GM19238 (cell line): ENCODE data around the gene MINDY3.
"Not testable (repeated sequence)": the region's sequence is repeated elsewhere in the genome, so short reads cannot be mapped to it uniquely, and the experiment has no call there.

Experiments
- DNase-seq: peaks from one replicate; pipeline ENCODE4 v3.0.0; 2011; ENCODE audit warnings: low spot score; ENCODE audit not compliant: insufficient read length

Gene MINDY3

DNA sequence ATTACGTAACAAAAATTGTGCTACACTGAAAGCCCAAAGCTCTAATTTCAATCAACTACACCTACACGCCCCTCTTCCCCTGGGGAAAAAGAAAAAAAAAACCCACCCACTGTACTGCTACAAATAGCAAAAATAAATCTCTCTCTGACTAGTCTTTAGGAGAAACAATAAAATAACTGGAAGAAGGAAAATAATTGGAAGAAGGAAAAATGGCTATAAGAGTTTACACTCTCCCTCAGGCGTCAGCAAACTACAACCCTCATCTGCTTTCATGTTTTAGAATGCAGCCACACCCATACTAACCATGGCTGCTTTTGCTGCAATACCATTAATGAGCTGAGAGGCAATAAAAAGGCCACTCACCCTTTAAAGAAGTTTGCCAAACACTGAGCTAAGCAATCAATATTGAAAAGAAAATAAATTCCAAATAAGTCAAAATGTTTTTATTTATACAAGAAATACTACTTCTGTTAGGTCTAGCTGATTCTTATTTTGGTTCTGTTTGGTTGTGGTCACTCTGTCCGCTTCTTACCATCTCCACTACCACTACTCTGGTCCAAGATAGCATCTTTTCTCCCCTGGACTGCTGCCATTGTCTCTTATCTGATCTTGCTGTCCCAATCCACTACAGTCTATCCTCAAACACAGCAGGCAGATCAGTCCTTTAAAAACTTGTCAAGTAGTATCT, 3.8 kb downstream of the MINDY3 start:
- DNase-seq, result no peak

DNA sequence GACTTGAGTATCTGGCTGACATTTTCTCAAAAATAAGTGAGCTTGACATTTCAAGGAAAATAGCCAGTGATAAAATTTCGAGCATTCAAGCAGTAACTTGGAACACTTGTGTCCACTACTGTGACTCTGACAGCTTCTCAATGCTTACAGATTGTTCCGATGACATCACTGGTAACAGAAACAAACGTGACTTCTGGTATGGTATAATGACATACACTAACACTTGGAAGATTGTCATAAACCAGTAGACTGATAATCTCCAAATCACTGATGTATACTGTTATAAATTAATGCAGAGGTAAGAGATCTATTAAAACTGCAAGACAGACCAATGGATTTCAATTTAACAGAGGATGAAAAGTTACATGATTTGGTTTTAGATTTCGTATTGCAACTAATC, 6.5 kb downstream of the MINDY3 start:
- DNase-seq, result no peak

DNA sequence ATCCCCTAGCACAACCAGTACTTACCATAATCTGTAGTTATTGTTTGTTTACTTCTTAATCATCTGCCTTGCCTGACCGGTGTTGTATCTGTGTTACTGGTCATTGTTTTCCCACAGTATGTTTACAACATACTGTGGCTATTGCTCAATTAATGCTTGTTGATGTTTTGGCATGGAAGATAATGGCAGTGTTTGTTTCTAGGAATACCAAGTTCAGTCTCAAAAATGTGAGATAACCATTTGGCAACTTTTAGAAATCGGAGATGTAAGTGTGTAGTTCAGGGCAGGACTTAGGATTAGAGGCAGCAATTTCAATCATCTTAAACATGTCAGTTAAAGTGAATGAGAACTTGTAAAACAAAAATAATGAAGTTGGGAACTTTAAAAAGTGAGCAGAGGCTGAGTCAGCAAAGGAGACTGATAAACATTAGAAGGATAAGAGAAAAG, 8.2 kb downstream of the MINDY3 start:
- no peak for DNase-seq

DNA sequence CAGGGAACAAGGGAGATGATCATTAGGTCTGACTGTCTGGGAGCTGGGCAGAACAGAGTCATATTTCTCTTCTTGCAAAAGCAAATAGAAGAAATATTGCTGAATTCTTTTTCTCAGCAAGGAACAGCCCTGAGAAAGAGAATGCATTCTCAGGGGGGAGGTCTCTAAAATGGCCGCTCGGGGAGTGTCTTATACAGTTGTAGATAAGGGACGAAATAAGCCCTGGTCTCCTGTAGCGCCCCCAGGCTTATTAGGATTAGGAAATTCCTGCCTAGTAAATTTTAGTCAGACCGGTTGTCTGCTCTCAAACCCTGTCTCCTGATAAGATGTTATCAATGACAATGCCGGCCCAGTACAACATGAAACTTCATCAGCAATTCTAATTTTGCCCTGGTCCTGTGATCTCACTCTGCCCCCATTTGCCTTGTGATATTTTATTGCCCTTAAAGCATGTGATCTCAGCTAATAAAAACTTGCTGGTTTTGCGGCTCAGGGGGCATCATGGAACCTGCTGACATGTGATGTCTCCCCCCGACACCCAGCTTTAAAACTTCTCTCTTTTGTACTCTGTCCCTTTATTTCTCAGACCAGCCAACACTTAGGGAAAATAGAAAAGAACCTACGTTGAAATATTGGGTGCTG, 9.8 kb downstream of the MINDY3 start:
- DNase-seq, result not testable (repeated sequence)

DNA sequence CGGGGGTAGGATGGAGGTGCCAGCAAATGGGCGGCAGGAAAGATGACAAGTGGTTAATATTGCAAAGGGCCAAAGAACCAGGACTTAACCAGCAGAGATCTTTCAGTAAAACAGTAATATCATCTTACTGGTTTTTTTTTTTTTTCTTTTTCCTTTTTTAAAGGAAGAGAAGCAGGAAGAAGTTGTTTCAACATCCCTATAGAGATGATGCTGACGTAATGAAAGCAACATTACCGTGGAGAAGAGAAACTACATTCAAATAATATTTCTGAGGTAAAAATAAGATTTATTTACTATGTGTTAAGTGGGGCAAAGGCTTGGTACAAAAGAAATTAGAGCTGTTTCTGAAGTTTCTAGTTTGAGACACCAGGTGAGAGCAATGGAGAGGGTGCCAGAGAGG, 11.0 kb downstream of the MINDY3 start:
- no peak for DNase-seq

DNA sequence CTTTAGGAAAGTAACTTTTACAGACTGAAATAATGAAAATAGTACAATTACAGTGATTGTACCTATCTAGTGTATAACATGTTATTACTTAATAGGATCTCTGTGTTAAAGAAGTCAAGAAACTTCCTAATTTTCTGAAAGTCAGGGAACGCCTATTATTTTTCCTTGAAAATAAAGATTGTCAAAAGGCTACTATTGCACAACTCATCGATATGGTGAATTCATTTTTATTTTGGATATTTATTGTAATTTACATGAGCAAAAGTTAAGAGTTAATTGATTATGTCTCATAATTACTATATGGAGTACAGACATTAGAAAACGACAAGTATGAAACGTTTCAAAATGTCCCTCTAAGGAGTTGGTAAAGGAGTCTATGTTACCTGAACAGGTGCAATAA, 12.8 kb downstream of the MINDY3 start:
- no peak for DNase-seq

DNA sequence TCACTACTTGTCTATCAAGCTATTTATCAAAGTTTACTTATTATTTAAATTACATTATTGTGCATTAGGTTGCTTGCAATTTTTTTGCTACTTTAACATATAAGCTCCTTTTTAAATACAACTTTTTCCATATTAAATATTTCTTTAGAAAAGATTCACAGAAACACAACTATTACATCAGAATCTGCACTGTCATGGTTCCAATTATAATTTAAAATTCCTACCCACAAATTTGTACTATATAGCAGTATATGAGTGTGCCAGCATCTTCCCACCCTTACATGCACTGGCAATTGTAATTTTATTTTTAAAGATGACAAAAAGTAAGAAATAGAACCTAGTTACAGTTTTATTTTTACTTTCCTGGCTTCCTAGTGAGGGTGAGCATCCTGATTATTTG, 15.8 kb downstream of the MINDY3 start:
- no peak for DNase-seq

DNA sequence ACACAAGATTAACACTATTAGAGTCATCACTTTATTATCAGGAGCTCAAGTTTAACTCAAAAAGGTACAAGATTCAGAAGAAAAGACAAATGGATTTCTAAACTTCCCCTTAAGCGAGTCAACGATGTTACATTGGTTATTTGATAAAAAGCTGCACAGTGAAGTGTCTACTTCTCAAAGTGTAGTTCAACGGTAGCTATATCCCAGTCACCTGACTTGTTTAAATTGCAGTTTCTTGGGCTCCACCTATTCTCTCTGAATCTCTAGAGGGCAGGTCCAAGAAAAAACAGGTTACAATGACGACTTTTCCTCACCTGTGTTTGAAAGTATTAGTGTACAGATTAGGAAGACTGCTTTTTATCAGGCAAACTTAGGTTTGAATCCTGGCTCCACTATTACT, 16.6 kb downstream of the MINDY3 start:
- DNase-seq, result no peak

DNA sequence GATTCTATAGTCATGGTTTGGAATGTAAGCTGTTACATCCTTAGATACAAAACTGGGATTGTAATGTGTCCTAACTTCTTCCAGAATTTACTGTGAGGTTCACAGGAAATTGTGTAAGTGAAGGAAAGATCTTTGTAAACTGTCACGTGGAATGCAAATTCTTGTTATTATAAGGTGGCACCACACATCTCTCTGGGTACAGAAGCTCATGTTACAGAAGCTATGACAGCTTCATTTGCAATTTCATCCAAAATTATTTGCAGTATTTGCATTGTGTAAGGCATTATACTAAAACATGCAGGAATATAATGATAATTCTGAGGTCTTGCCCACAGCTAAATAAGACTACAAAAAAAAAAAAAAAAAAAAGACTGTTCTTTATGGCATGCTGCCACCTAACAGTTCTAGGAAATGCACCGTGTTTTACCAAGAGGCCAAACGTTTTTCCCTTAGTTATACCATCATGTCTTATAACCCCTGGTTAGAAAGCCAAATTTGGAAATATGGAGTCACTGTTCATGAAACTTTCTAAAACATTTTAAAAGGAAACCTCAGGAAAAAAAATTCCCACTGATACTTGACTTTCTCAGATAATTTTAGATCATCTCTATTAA, 17.6 kb downstream of the MINDY3 start:
- no peak for DNase-seq

DNA sequence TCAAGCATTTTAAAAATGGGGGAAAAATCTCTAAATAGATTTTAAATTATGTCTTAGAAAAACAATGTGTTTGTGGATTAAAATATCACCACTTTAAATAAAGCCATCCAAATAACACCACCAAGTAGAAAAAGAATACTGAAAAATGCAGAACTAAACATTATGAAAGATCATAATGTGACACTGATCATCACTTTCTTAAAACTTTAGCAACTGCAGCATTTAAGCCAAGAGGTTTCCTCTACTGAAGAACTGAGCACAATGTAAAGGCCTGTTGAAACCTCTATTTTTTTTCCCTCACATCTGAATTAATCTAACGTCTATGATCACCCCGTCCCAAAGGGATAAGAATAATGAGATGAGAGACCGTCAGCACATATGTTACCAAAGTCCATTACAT, 18.6 kb downstream of the MINDY3 start:
- DNase-seq, result no peak

DNA sequence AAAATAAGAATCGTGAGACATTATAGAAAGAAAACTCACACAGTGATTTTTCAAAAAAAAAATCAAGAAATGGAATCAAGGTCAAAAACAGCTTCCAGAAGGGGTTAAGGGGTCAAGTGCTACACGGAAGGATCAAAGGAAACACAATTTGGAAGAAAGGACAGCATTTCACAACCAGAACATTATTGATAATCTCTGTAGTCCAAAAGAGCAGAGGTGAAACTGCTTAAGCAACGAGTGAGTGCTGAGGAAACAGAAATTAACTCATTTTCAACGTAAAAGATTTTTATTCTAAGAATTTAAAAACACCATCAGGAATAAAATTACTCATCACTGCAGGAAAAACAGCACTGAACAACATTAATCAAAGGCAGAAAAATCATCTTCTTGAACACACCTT, 23.5 kb downstream of the MINDY3 start:
- no peak for DNase-seq

DNA sequence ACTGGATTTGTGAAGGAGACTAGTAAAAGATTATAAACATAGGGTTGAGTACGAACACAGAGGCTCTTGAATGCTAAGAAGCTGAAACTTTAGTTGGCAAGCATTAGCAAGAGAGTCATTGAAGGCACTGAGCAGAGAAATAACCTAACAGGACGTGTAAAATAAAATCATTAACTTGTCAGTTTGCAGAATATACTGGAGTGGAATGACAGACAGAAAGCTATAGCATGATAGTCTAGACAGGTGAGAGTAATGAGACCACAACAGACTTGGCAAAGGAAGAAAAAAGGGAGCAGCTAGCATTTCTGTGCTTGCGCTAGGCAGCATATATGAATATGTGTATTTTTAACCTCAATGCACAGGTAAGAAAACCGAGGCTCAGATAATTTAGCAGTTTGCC, 30.8 kb downstream of the MINDY3 start:
- no peak for DNase-seq

DNA sequence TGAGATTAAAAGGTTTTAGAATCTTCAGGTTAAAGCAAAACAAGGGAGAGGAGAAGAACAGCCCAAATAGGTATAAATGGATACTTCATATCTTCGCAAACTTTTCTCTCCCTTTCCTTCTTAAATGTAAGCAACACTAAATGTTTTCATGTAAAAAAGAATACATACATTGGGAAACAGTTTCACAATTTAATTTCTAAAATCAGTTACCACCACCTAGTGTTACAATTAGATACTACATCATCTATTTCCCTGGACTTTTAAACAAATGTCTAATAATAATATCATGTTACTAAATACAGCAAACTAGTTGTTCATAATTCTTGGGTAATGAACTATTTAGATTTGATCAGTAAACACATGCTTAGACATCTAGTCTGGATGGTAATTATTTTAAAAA, 35.8 kb downstream of the MINDY3 start:
- no peak for DNase-seq

DNA sequence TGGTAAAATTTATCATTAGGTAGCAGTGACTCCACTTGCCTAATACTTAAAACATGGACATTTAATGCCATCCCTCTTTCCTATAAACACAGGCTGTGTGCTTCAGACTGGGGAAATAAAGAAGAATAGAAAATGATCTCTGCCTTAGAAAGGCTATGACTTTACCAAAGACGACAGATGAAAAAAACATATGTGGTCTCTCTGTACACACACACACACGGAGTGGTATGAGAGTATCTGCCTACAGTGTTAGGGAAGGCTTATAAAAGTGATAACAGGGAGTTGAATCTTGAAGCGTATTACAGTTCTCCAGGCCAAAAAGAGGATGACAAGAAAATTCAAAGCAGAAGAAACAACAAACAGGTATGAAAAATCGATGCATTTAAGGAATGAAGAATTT, 38.2 kb downstream of the MINDY3 start:
- no peak for DNase-seq

DNA sequence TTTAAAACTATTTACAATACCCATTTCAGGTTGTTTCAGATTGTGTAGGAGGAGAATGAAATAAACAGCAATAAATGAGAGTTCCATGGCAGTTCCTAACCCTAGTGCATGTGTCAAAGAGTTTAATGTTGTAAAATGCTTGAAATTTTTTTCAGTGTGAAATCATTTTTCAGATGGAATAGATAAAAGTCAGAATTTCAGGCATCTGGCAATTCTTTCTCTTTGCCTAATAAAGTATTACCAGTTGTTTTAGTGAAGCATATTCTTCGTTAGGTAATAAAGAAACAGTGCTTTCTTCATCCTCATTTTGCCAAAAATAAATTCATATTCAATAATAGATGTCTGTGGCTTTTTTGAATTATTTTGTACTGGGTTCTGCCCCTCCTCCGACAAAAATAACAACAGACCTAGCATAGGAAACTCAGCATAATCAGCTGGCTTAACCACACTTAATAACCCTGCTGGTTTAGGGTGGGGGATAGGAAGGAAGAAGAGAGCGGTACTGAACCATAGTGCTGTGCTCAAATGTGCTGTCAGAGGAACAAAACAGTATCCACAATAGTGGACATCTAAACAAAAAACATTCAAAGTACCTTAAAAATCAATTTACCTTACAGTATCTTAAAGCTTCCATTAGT, 39.1 kb downstream of the MINDY3 start:
- no peak for DNase-seq

DNA sequence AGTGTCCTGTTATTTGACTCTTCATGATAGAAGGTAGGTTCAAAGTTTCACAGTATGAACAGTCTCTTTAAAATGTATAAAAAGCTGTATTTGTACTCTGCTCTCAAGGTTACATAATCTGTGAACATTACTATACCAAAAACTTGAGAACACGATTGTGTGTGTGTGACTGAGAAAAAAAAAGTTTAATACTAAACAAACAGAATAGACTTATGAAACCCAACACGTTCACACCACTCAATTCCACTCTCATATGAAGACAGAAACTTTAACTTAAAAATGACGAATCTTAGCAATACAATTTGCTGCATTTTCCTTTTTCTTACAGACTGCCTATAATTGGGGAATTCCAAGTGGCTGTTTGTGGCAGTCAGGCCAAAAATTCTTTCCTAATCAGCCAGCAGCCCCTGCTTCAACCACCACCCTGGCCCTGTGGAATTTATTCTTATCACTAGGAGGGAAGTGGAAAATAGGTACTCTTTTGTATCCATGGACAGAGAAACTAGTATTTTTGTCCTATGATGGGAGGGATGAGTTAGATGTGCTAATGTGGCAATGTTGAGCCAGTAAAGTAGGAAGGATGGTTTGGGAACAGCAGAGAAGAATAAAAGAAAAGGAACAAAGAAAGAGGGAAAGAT, 42.8 kb downstream of the MINDY3 start:
- no peak for DNase-seq

DNA sequence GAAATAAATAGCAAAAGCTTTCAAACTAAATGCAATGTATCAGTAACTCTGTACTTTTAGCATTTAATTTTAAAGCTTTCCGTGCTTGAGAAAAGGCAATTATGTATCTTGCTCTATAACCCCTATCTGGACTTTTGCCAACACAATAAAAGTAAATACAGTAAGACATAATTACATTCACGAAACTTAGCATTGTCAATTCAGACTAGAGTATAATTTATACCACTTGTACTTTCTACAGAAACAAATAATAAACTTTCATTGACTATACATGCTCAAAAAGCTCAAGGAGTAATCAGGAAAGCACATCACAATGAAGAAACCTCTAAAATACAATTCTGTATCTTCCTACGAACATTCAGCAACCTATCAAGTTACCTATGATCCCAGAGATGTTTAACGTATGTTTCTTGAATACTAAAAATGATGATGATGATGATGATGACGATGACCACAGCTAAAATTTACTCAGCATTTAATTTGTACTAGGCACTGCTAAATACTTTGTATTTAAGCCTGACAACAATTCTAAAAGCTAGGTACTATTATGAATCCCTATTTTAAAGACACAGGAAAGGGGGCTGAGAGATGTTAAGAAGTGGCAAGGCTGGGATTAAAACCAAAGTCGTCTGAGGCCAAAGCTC, 44.9 kb downstream of the MINDY3 start:
- DNase-seq, result no peak

DNA sequence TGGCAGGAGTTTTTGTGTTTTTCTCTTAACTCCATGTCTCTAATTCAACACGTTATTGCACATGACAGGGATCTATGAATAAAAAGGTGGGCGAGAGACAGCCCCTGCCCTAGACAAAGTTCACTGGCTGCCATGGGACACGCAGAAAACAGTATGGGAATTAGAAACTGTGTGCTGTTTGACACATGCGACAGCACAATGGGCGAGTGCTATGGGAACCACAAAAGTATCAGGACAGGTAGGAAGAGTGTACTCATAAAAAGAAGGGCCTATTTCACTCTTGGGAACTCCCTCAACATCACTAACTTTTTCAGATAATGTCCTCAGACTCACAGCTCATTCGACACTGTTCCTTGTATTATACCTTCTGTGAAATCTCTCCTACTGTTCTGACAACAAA, 45.7 kb downstream of the MINDY3 start:
- no peak for DNase-seq

DNA sequence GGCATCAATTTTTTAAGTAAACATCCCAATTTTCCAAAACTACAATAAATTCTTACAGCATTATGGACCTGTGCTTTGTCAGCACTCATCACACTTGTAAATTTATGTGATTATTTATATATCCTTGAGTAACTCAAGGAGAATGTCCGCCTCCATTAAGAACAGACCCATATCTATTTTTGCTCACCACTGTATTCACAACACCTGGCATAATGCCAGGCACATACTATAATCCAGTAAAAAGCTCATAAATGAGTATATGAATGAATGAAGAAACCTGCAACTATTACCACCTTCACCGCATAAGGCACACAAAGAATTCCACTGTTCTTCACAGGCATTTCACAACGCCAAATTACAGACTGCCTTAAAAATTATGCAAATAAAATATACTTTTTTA, 46.9 kb downstream of the MINDY3 start:
- DNase-seq, result no peak

DNA sequence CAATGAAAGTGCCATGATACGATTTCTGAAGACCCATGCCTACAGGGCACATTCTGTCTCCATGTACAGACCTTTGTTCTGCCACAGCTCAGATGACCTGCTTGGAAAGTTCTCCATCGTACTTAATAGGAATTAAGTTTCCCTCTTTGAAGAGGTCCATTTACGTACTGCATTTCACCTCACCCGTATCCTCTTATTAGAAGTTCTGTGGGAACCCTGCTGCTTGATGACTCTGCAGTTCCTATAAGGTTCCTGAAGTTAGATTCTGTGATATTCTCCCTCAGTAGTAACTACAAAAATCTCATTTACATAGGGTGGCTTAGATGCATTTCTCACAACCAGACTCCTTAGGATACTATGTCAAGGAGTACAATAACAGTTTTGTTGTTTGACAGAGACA, 50.9 kb downstream of the MINDY3 start:
- no peak for DNase-seq

DNA sequence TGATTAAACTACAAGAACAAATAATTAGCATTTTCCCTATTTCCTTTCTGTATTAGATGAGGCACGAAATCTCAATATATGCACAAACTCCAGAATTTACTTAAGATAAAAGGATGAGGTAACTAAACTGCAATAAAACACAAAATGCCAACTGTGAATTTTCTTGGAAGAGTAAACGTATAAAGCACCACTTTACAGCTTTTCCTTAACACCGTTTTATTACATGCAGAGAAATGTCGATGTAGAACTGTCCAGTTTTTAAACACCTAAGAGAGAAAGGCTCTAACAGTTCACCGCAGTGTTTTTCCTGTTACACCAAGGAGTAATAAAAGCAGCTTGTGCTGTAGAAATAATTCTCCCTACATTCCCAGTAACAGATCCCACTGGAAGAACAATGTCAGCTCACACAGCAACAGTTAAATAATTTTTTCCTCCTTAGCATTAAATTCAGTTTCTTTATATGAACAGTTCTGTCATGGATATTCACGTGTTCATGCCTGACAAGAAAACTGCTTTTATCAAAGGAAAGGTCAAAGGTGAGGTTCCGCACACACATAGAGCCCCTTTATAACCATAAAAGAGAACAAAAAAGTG, 52.0 kb downstream of the MINDY3 start:
- DNase-seq, result no peak
